Activated CD4-positive, alpha-beta T cell treated with anti-CD3 and anti-CD28 coated beads, Interleukin-2, Interleukin-4, amounts not matched to agents 100 ng/mL and 50 ng/mL, durations not matched to agents 16 hours and 8 hours (primary cell): ENCODE measurements around the gene TPD52L1.
A peak's percentile ranks its signal among the peaks of the same experiment; 100 is the strongest.

Experiments used
- DNase-seq: peaks from one replicate; pipeline ENCODE4 v3.0.0-alpha.2; 2020; ENCODE audit warnings: low spot score

TPD52L1 gene

GRCh38 chr6:125175466-125176048 lies 22.0 kb downstream of the TPD52L1 start:
- no peak for DNase-seq

GRCh38 chr6:125182237-125183008 lies 28.9 kb downstream of the TPD52L1 start:
- DNase-seq = no peak

GRCh38 chr6:125183391-125183790 lies 29.8 kb downstream of the TPD52L1 start:
- no peak for DNase-seq

GRCh38 chr6:125188037-125188436 lies 34.5 kb downstream of the TPD52L1 start:
- DNase-seq = no peak

- DNase-seq = no peak
These were observed 35.1 kb downstream of the TPD52L1 start for GRCh38 chr6:125188594-125189203.

- no peak for DNase-seq
These were observed 35.9 kb downstream of the TPD52L1 start for GRCh38 chr6:125189494-125189893.

- DNase-seq = no peak
These were observed 37.1 kb downstream of the TPD52L1 start for GRCh38 chr6:125190667-125191066.

GRCh38 chr6:125191916-125192609 lies 38.5 kb downstream of the TPD52L1 start:
- peak; percentile 74 for DNase-seq

- DNase-seq = no peak
These were observed 39.0 kb downstream of the TPD52L1 start for GRCh38 chr6:125192610-125192930.

- no peak for DNase-seq
These were observed 39.6 kb downstream of the TPD52L1 start for GRCh38 chr6:125193208-125193607.

- DNase-seq = no peak
These were observed 41.4 kb downstream of the TPD52L1 start for GRCh38 chr6:125194941-125195340.

- DNase-seq = no peak
These were observed 42.0 kb downstream of the TPD52L1 start for GRCh38 chr6:125195526-125195925.

GRCh38 chr6:125196613-125197012 lies 43.0 kb downstream of the TPD52L1 start:
- DNase-seq = no peak

GRCh38 chr6:125197795-125198269 lies 44.3 kb downstream of the TPD52L1 start:
- DNase-seq = no peak

GRCh38 chr6:125198398-125198937 lies 44.9 kb downstream of the TPD52L1 start:
- no peak for DNase-seq

- no peak for DNase-seq
These were observed 47.4 kb downstream of the TPD52L1 start for GRCh38 chr6:125200941-125201340.

GRCh38 chr6:125201961-125202729 lies 48.6 kb downstream of the TPD52L1 start:
- no peak for DNase-seq

- no peak for DNase-seq
These were observed 49.8 kb downstream of the TPD52L1 start for GRCh38 chr6:125203395-125203794.

GRCh38 chr6:125205931-125206330 lies 52.4 kb downstream of the TPD52L1 start:
- no peak for DNase-seq

GRCh38 chr6:125206389-125206788 lies 52.8 kb downstream of the TPD52L1 start:
- DNase-seq = no peak

- DNase-seq = no peak
These were observed 54.4 kb downstream of the TPD52L1 start for GRCh38 chr6:125207956-125208355.
